ENCODE results near the gene GPX8.

The GPX8 gene

DNA sequence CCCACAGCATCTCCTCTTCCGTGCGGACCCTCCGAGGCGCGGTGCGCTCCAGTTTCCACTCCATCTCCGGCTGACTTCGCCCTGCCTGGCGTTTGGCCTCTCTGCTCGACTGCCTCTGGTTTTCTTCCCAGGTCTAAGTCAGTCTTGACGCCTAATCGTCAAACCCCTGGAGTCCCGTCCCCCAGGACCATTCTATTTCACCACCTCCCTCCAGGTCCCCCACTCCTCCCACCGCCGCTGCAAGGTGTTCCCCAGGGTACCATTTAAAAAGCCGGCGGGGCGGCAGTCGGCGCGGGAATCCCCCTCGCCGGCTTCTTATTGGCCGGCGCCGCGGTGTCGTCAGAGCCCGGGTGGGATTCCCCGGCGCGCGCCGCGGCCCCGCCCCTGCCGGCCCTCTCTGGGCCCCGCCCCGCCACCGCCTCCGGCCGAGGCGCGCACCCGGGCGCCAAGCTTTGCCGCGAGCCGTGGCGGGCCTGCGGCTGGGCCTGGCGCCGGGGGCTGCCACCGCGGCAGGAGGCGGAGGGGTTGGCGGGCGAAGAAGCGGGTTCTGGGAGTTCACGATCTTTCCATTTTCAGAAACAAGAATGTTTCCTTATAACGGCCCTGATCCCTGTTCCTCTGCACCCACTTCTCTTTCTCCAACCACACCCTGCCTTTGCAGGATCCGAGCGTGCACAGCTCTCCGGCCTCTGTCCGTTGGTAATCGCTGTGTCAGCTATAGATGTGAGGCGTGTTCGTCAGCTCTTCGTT lies 13.1 kb downstream of the GPX8 start, which contains the start of gene CDC20B:
CDC20B (minus strand) TSS at position 241 of the 750 bp plus-strand sequence; CDS start at position 64, 177 bp downstream.
- DNase-seq, result peak; percentile 85

DNA sequence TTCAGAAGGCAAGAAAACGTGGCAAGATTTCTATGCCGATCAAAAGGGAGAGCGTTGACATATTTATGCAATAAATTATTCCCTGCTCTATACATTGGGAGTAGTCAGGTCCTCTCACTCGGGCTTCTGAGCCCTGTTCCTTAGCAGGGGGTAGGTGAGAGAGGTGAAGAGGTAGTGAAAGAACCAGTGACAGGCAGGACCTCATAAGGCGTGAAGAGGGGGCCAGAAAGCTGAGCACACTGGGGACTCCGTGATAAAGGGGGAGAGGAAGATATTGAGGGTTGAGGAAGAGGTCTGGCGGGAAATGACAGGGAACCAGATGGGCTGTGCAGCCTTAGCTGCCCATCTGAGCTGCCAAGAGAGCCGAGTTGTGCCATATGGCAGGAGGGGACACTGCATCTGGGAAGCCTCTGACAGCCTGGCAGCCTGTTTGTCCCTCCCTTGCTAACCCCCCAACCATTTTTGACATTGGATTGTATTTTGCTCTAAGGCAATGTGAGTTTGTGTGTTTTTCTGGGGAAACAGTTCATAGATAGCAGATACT lies 13.8 kb downstream of the GPX8 start:
- DNase-seq, result no peak

DNA sequence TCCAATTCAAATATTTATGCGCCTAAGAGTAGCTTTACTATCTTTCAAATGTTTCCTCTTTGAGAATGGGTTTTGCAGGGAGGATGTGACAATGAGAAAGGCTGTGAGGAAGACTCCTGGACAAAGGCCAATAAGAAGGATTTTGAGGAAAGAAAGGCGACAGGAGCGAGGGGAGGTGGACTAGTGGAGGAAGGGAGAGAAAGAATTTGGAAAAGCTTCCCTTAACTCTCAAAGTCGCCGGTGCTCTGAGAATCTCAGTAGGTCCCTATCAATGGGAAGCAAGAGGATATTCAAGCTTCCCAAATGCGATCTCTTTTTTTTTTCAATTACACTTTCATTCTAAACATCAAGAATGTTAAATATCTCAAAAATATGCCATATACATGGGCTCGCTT lies 15.8 kb downstream of the GPX8 start:
- DNase-seq, result no peak

DNA sequence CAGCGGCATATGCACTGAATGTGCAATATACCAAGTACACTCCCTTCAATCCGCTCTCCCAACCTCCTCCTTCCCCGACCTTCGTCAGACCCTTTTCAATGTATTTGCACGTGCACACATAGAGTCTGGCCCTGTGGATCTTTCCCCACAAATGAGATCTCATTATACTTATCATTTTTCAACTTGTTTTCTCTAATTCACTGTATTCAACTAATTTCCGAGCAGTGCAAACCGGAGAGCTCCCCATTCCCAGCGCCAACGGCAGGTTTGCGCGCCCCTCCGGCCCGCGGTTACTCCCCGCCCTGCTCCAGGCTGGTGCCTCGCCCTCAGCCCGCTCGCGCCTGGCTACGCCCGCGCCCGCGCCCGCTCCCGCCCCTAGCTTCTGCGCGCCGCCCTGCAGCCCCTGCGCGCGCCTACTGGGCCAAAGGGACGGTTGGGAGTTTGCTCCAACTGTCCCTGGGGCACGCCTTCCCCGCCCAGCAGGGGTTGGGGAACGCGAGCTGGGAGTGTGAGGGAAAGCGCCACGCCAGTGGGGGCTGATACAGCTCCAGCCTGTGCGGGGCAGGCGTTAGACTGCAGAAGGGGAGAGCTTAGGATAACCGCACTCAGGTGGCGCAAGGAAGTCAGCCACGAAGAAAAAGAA lies 16.3 kb downstream of the GPX8 start:
- DNase-seq, result peak; percentile 48

DNA sequence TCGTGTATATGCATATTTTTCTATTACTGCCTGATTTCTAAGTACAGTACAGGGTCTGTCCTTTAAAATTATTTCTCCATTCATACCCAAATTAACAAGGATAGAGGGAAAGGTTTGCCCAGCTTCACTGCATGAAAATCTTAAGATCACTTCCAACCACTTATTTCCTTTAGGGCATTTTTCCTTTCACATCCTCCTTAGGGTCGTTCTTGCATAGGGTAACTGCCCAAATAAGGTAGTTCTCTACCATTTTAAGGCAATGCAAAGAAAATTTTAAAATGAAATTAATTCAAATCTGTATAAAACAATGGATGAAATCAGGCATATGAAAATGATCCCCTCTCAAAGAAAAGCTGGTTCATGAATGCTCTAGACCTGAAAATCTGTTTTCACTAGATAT lies 17.1 kb downstream of the GPX8 start:
- no peak for DNase-seq

DNA sequence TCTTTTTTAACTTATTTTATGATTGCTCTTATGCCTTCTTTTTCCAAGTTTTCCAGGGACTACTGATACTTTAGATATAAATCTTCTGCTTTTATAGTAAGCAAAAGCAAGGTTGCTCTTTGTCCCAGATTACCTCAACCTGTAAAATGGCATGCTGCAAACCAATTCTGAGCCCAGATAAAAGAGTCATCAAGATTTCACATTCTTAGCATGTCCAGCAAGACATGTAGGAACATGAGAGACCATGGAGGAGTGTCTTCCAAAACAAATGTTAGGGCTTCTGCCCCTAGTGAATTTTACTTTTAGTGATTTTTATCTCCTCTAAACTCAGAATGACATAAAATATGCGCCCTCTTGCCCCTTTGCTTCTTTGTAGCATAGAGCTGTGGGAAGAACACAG lies 20.0 kb downstream of the GPX8 start:
- DNase-seq, result no peak

DNA sequence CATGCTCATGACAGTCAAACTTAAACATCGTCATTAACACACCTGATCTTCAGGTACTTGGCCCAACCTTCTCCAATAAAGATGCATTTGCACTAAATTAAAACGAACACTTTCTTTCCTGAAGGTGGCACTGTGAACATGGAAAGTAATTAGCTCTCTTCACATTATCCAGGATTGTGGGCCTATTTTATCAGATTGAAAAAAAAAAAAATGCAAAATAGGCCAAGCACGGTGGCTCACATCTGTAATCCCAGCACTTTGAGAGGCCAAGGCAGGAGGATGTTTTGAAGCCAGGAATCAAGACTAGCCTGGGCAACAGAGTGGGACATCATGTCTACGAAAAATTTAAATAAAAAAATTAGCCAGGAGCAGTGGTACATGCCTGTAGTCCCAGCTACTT lies 27.4 kb downstream of the GPX8 start:
- DNase-seq, result no peak

DNA sequence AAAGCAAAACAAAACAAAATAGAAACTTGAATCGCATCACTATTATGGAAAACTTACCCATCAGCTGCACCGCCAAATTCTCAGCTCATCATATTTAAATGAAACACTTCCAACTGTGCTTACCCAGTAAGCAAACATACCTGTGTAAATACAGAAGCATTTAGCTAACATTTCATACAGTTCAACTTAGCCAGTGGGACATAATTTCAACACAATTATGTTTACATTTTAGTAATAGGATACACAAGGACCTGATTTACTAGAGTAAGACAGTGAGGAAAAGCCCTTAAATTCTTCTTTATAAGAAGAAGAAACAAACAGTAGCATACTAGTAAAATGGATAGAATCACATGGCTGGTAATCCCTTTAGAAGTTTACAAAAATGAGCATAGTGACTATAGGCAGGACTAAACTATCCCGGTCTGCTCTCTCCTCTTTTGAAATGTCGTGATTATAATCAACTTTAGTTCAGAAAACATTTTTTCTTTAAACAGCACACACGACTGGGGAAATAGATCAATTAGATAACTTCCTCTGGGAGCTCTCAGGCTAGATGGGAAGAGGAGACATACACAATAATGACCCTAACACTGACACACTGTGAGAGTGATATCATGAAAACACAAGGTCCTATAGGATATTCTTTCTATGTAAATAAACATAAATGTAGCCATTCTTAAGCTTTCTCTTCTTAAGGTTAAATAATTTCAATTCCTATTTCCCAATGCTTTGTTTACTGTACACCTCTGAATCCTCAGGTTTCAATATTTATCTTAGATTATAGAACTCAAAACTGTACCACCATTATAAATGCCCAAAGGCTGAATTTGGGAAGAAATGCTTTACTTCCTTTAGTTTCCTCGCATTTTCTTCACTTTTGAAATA lies 28.9 kb downstream of the GPX8 start:
- DNase-seq, result no peak

DNA sequence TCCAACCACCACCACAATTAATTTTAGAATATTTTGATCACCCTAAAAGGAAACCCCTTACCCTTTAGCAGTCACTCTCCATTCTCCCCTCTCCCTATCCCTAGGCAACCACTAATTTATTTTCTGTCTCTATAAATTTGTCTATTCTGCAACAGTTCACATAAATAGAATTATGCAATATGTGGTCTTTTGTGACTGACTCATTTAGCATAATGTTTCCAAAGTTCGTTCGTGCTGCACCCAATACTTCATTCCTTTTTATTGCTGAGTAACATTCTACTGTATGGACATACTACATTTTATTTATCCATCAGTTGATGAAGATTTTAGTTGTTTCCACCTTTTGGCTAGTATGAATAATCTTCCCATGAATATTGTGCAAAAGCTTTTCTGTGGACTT lies 31.2 kb downstream of the GPX8 start:
- no peak for DNase-seq

DNA sequence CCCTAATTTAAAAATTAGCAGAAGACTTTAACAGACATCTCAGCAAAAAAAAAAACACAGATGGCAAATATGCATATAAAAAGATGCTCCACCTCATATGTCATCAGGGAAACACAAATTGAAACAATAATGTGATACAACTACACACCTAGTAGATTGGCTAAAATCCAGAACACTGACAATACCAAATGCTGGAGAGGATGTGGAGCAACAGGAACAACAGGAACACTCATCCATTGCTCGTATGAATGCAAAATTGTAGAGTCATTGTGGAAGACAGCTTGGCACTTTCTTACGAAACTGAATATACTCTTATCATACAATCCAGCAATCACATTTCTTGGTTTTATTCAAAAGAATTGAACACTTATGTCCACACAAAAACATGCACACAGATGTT lies 45.0 kb downstream of the GPX8 start:
- no peak for DNase-seq

DNA sequence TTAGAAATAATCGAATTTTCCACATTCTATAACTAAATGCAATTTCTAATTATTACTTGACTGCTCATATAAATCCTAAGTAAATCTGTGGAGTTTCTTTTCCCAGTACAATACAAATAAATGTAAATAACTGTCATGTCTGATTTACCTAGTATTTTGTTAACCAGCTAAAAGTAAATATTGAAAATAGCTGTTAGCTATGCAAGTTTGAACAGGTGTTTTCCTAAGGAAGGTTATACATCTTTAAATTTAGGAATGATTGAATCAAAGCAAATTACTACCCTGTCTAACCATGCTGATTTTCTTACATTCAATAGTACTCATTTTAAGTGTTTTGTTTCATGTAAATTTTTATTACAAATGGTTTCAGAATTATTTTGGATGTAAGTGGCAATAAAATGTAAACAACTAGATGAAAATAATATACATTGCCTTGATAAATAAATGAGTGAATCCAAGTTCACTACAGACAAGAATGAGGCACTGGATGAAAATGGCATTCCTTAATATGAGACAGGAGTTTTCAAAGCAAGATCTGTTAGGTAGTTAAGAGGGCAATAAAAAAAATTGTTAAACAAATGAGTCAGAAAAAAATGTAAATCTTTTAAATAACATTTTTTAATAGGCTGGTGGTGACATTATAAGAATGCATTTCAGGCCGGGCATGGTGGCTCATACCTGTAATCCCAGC lies 51.4 kb downstream of the GPX8 start:
- DNase-seq, result no peak

Data from stimulated activated CD4-positive, alpha-beta T cell treated with anti-CD3 and anti-CD28 coated beads, Interleukin-15, amount 100 ng/mL, for 24 hours (primary cell).